Esophagus squamous epithelium (tissue), 4 donors: ENCODE data around the gene TMEM164.

Source experiments
- CTCF ChIP-seq, 6 experiments: fragments of 450-650 bp in 4 of 6; fragments of 200-600 bp in 2 of 6; sonication (generic) in 2 of 6; IDR thresholded peaks; one replicate each; pipeline ENCODE4 v1.5.1; 2016 to 2019; ENCODE audit warnings: antibody characterized with exemption in 6 of 6, mild to moderate bottlenecking in 4 of 6, moderate library complexity in 4 of 6
- POLR2A ChIP-seq, 4 donors: fragments of 450-650 bp; IDR thresholded peaks; one replicate each; pipeline ENCODE4 v1.6.1; 2017; ENCODE audit warnings: antibody characterized with exemption in 4 of 4, mild to moderate bottlenecking in 4 of 4, moderate library complexity in 3 of 4

- TF ChIP-seq CTCF (IDR thresholded peaks at IDR 0.05) (no peak), POLR2A (IDR thresholded peaks at IDR 0.05) (no peak)
Measured at GRCh38 chrX:110214684-110215083, 211.8 kb downstream of the TMEM164 start.
